ENCODE data around the gene COX14. TPM values are rescaled to one million over a fixed set of nuclear protein-coding genes. Genes with fewer than 3 reads are reported as not detected.

Gene COX14
- total and polyA plus RNA-seq, 4 experiments from 2014 or later, result 53.3 to 354 (median 158) TPM

GRCh38 chr12:50101663-50102062 is 10.4 kb upstream of the COX14 start:
- no peaks in the 10 kb centered on the region for H3K4me1 ChIP-seq (ENCODE audit: insufficient read depth, low read length)
- no peak for DNase-seq
- ChIA-PET POLR2A (ENCODE audit: partially characterized antibody) (interaction anchor here (0.7 to 1.9 kb wide), 2 partner anchors 10 to 59 kb away, joined by 3 to 13 read pairs; partner anchors contain the start of gene COX14), CTCF (ENCODE audit: partially characterized antibody) (interaction anchor here (0.7 to 16.0 kb wide), 4 partner anchors 10 to 776 kb away, joined by 3 to 316 read pairs (median 20); partner anchors contain the start of genes COX14 and SMARCD1)
- H3K27me3 ChIP-seq (ENCODE audit: insufficient read depth, low read length), result no peaks in the 10 kb centered on the region
- H3K9me3 ChIP-seq (ENCODE audit: control insufficient read depth in 1 of 2, low read length in 2 of 2), result no peaks in the 10 kb centered on the region
- no peak overlapping the region for H3K27ac ChIP-seq (ENCODE audit: low read depth, low read length)
- no peak overlapping the region for H3K4me3 ChIP-seq (ENCODE audit: low read length in 2 of 2)
- intact Hi-C loops (cut with micrococcal nuclease), result no loop called here
- Mint-ChIP-seq H3K4me1 (no peaks in the 10 kb centered on the region), H3K27me3 (no peaks in the 10 kb centered on the region), H3K9me3 (no peaks in the 10 kb centered on the region), H3K36me3 (peaks cover 29 to 49% of the 10 kb centered on the region in 2 donors), H3K4me3 (no peak overlapping the region), H3K27ac (peak overlapping the region in 1 of 7 donors; percentile 74)
- peaks cover 38% of the 10 kb centered on the region for H3K36me3 ChIP-seq (ENCODE audit: insufficient read depth, low read length)

GRCh38 chr12:50102131-50102531 is 9.9 kb upstream of the COX14 start:
- Mint-ChIP-seq H3K36me3 (peaks cover 26 to 44% of the 10 kb centered on the region in 2 donors), H3K27me3 (peaks cover 0 to under 1% of the 10 kb centered on the region in 2 donors), H3K4me3 (no peak overlapping the region), H3K4me1 (no peaks in the 10 kb centered on the region), H3K27ac (peak overlapping the region in 1 of 7 donors; percentile 23), H3K9me3 (no peaks in the 10 kb centered on the region)
- no peaks in the 10 kb centered on the region for H3K27me3 ChIP-seq (ENCODE audit: insufficient read depth, low read length)
- H3K27ac ChIP-seq (ENCODE audit: low read depth, low read length), result no peak overlapping the region
- ChIA-PET CTCF (ENCODE audit: partially characterized antibody) (interaction anchor here (1.6 to 16.0 kb wide), 3 partner anchors 9 to 32 kb away, joined by 5 to 316 read pairs (median 34); partner anchors contain the start of genes COX14 and SMARCD1), POLR2A (ENCODE audit: partially characterized antibody) (interaction anchor here (1.9 kb wide), 1 partner anchor 10 kb away, joined by 13 read pairs; the partner anchor contains the start of gene COX14)
- H3K4me1 ChIP-seq (ENCODE audit: insufficient read depth, low read length), result no peaks in the 10 kb centered on the region
- no peak for DNase-seq
- intact Hi-C loops (cut with micrococcal nuclease), result no loop called here
- H3K4me3 ChIP-seq (ENCODE audit: low read length in 2 of 2), result no peak overlapping the region
- H3K36me3 ChIP-seq (ENCODE audit: insufficient read depth, low read length), result peaks cover 33% of the 10 kb centered on the region
- H3K9me3 ChIP-seq (ENCODE audit: control insufficient read depth in 1 of 2, low read length in 2 of 2), result no peaks in the 10 kb centered on the region

- no peak overlapping the region for H3K27ac ChIP-seq (ENCODE audit: low read depth, low read length)
- H3K4me1 Mint-ChIP-seq, result no peaks in the 10 kb centered on the region
- no peaks in the 10 kb centered on the region for H3K27me3 ChIP-seq (ENCODE audit: insufficient read depth, low read length)
- H3K9me3 ChIP-seq (ENCODE audit: control insufficient read depth in 1 of 2, low read length in 2 of 2), result no peaks in the 10 kb centered on the region
- H3K36me3 ChIP-seq (ENCODE audit: insufficient read depth, low read length), result peaks cover 31% of the 10 kb centered on the region
- H3K27ac Mint-ChIP-seq, result peak overlapping the region in 1 of 7 donors; percentile 64
- CTCF ChIA-PET (ENCODE audit: partially characterized antibody), result interaction anchor here (1.2 to 16.0 kb wide), 4 partner anchors 9 to 73 kb away, joined by 3 to 316 read pairs (median 20); partner anchors contain the start of genes CERS5, COX14 and SMARCD1
- no peak for DNase-seq
- H3K36me3 Mint-ChIP-seq, result peaks cover 21 to 40% of the 10 kb centered on the region in 2 donors
- POLR2A ChIA-PET (ENCODE audit: partially characterized antibody), result interaction anchor here (1.9 kb wide), 1 partner anchor 9 kb away, joined by 13 read pairs; the partner anchor contains the start of gene COX14
- H3K9me3 Mint-ChIP-seq, result no peaks in the 10 kb centered on the region
- H3K4me3 Mint-ChIP-seq, result no peak overlapping the region
- H3K4me3 ChIP-seq (ENCODE audit: low read length in 2 of 2), result no peak overlapping the region
- H3K27me3 Mint-ChIP-seq, result peaks cover 0 to 1% of the 10 kb centered on the region in 2 donors
- H3K4me1 ChIP-seq (ENCODE audit: insufficient read depth, low read length), result no peaks in the 10 kb centered on the region
- intact Hi-C loops (cut with micrococcal nuclease), result no loop called here
These were observed 9.3 kb upstream of the COX14 start for GRCh38 chr12:50102646-50103309.

DNA sequence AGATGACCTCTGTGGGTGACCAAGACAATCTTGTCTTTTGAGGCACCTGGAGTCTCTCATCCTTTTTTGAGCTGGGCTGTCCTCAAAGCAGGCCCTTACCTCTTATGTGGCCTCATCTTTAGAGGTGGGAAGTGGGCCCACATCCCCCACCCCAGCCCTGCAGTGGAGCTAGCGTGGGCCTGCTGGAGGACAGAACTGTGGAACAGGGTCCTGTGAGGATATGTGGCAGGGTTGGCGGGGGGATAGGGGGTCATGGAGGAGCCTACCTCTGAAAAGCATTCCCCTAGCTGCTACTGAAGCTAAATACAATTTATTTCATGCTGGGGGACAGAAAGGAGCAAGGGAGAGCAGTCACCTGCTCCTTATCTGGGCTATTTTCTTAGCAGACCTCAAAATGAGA is 8.7 kb upstream of the COX14 start:
- Mint-ChIP-seq H3K9me3 (no peaks in the 10 kb centered on the region), H3K36me3 (peaks cover 15 to 34% of the 10 kb centered on the region in 2 donors), H3K27ac (no peak overlapping the region), H3K4me3 (no peak overlapping the region), H3K4me1 (no peaks in the 10 kb centered on the region), H3K27me3 (peaks cover 0 to 1% of the 10 kb centered on the region in 2 donors)
- H3K36me3 ChIP-seq (ENCODE audit: insufficient read depth, low read length), result peaks cover 25% of the 10 kb centered on the region
- intact Hi-C loops (cut with micrococcal nuclease), result no loop called here
- H3K4me3 ChIP-seq (ENCODE audit: low read length in 2 of 2), result no peak overlapping the region
- no peak overlapping the region for H3K27ac ChIP-seq (ENCODE audit: low read depth, low read length)
- ChIA-PET CTCF (ENCODE audit: partially characterized antibody) (interaction anchor here (1.2 to 16.0 kb wide), 4 partner anchors 8 to 72 kb away, joined by 3 to 316 read pairs (median 20); partner anchors contain the start of genes CERS5, COX14 and SMARCD1), POLR2A (ENCODE audit: partially characterized antibody) (interaction anchor here (1.0 to 1.9 kb wide), 2 partner anchors 8 to 9 kb away, joined by 4 to 13 read pairs; partner anchors contain the start of gene COX14)
- no peaks in the 10 kb centered on the region for H3K9me3 ChIP-seq (ENCODE audit: control insufficient read depth in 1 of 2, low read length in 2 of 2)
- no peaks in the 10 kb centered on the region for H3K27me3 ChIP-seq (ENCODE audit: insufficient read depth, low read length)
- no peak for DNase-seq
- no peaks in the 10 kb centered on the region for H3K4me1 ChIP-seq (ENCODE audit: insufficient read depth, low read length)

DNA sequence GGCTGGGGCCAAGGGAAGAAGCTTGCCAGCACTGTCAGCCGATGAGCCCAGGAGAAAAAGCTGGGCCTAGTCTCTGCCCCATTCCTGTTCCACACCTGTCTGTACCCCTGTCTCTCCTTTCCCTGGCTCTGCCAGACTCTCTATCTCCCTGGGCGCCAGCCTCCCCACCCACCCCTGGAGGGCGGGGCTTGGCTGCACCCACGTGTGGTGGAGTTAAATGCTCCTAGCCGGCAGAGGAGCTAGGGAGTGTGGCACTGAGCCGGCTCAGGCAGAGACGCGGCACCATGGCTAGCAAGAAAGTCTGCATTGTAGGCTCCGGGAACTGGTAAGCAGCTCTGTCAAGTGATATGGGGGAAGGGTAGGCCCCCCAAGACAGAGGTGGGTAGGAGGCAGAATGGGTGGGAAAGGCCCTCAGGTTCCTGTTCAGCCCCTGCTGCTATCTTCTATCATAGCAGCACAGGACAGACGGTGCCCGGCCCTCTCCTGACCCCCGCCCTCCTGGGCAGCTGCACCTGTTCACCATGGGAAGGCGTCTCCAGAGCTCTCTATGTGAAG is 8.2 kb upstream of the COX14 start, which contains the start of gene GPD1:
GPD1 (plus strand) TSS at position 242 of the 555 bp plus-strand sequence; CDS start at position 285, 43 bp downstream.
- no peaks in the 10 kb centered on the region for H3K27me3 ChIP-seq (ENCODE audit: insufficient read depth, low read length)
- Mint-ChIP-seq H3K36me3 (peaks cover 13 to 29% of the 10 kb centered on the region in 2 donors), H3K27me3 (peaks cover 0 to 1% of the 10 kb centered on the region in 2 donors), H3K4me3 (no peak within 1 kb of the TSS), H3K4me1 (no peaks in the 10 kb centered on the region), H3K9me3 (no peaks in the 10 kb centered on the region), H3K27ac (peak within 1 kb of the TSS in 2 of 7 donors; percentile 30 to 64)
- ChIA-PET POLR2A (ENCODE audit: partially characterized antibody) (interaction anchor here (0.7 to 1.1 kb wide), 3 partner anchors 8 to 64 kb away, joined by 3 to 4 read pairs (median 3); partner anchors contain the start of genes CERS5 and COX14), CTCF (ENCODE audit: partially characterized antibody) (interaction anchor here (1.2 to 16.0 kb wide), 4 partner anchors 8 to 72 kb away, joined by 3 to 316 read pairs (median 20); partner anchors contain the start of genes CERS5, COX14 and SMARCD1)
- H3K27ac ChIP-seq (ENCODE audit: low read depth, low read length), result no peak within 1 kb of the TSS
- peaks cover 20% of the 10 kb centered on the region for H3K36me3 ChIP-seq (ENCODE audit: insufficient read depth, low read length)
- no peaks in the 10 kb centered on the region for H3K4me1 ChIP-seq (ENCODE audit: insufficient read depth, low read length)
- H3K4me3 ChIP-seq (ENCODE audit: low read length in 2 of 2), result no peak within 1 kb of the TSS
- no peaks in the 10 kb centered on the region for H3K9me3 ChIP-seq (ENCODE audit: control insufficient read depth in 1 of 2, low read length in 2 of 2)
- intact Hi-C loops (cut with micrococcal nuclease), result no loop called here
- no peak for DNase-seq

DNA sequence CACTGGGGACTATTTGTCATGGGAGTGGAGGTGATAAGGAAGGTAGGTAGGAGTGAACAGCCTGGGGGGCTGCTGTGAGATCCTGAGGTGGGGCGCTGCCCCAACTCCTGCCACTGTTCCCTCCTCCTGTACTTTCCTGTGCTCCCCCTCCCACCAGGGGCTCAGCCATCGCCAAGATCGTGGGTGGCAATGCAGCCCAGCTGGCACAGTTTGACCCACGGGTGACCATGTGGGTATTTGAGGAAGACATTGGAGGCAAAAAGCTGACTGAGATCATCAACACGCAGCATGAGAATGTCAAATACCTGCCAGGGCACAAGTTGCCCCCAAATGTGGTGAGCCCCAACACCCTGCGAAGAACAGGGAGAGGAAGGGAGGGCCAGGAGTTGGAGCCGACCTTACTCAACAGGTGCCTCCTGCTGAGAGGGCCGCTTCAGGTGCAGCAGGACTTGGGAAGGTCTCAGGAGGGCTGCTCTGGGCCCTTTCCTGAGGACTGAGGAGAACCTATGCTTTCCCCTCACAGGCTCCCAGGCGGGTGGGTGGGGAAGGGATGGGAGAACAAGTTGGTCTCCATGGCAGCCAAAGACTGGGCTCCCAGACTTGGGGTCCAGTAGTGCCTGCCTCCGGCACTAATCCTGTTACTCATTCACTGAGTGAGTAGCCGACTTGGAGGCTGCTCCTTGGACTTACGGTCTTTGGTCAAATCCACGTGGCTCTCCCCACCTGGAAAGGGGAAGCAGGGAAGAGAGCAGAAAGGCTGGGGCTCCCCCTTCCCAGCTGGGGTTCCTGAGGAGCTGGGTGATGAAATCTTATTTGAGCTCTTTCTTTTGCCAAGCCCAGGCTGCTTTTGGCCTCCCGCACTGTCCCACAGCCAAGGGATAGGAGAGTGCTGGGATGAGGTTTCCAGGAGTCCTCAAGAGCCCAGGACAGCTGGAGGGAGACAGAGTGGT is 7.3 kb upstream of the COX14 start:
- intact Hi-C loops (cut with micrococcal nuclease), result no loop called here
- Histone ChIP-seq H3K9me3 (ENCODE audit: control insufficient read depth in 1 of 2, low read length in 2 of 2) (no peaks in the 10 kb centered on the region), H3K4me3 (ENCODE audit: low read length in 2 of 2) (no peak overlapping the region), H3K4me1 (ENCODE audit: insufficient read depth, low read length) (peaks cover under 1% of the 10 kb centered on the region), H3K27me3 (ENCODE audit: insufficient read depth, low read length) (no peaks in the 10 kb centered on the region), H3K36me3 (ENCODE audit: insufficient read depth, low read length) (peaks cover 11% of the 10 kb centered on the region), H3K27ac (ENCODE audit: low read depth, low read length) (no peak overlapping the region)
- Mint-ChIP-seq H3K9me3 (no peaks in the 10 kb centered on the region), H3K27me3 (peaks cover 0 to 1% of the 10 kb centered on the region in 2 donors), H3K4me3 (no peak overlapping the region), H3K4me1 (no peaks in the 10 kb centered on the region), H3K27ac (no peak overlapping the region), H3K36me3 (peaks cover 9 to 21% of the 10 kb centered on the region in 2 donors)
- no peak for DNase-seq
- ChIA-PET CTCF (ENCODE audit: partially characterized antibody) (interaction anchor here (1.5 to 16.0 kb wide), 2 partner anchors 14 to 71 kb away, joined by 5 to 316 read pairs; partner anchors contain the start of gene SMARCD1), POLR2A (ENCODE audit: partially characterized antibody) (interaction anchor here (0.7 to 1.1 kb wide), 3 partner anchors 7 to 63 kb away, joined by 3 to 4 read pairs (median 3); partner anchors contain the start of genes CERS5 and COX14)
